ENCODE results near the gene INHBE. TPM values are rescaled to one million over a fixed set of nuclear protein-coding genes. Genes with fewer than 3 reads are reported as not detected.

Gene INHBE
- total RNA-seq, 1 experiment from 2014 or later: 5.0 TPM

DNA sequence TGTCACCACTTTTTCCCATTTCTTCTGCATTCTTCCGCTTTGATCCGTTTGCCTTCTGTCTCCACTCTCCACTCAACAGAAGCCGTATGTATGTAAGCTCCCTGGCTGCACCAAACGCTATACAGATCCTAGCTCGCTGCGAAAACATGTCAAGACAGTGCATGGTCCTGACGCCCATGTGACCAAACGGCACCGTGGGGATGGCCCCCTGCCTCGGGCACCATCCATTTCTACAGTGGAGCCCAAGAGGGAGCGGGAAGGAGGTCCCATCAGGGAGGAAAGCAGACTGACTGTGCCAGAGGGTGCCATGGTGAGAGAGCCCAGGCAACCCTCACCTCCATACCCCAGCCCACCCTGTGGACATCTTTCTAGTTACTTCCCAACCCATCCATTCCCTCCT, 12.8 kb downstream of the INHBE start (continued):
- TF ChIP-seq, protein P1, sequence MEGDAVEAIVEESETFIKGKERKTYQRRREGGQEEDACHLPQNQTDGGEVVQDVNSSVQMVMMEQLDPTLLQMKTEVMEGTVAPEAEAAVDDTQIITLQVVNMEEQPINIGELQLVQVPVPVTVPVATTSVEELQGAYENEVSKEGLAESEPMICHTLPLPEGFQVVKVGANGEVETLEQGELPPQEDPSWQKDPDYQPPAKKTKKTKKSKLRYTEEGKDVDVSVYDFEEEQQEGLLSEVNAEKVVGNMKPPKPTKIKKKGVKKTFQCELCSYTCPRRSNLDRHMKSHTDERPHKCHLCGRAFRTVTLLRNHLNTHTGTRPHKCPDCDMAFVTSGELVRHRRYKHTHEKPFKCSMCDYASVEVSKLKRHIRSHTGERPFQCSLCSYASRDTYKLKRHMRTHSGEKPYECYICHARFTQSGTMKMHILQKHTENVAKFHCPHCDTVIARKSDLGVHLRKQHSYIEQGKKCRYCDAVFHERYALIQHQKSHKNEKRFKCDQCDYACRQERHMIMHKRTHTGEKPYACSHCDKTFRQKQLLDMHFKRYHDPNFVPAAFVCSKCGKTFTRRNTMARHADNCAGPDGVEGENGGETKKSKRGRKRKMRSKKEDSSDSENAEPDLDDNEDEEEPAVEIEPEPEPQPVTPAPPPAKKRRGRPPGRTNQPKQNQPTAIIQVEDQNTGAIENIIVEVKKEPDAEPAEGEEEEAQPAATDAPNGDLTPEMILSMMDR (IDR thresholded peaks at IDR 0.05): no peak
- TF ChIP-seq SOX15 (CRISPR knock-in tag; IDR thresholded peaks at IDR 0.05): no peak
- TF ChIP-seq RORB (CRISPR knock-in tag; IDR thresholded peaks at IDR 0.05): no peak
- no peak for TF ChIP-seq GABPB1 (CRISPR knock-in tag; IDR thresholded peaks at IDR 0.05)
- TF ChIP-seq SMAD4 (CRISPR knock-in tag; IDR thresholded peaks at IDR 0.05): no peak
- TF ChIP-seq, protein P2, sequence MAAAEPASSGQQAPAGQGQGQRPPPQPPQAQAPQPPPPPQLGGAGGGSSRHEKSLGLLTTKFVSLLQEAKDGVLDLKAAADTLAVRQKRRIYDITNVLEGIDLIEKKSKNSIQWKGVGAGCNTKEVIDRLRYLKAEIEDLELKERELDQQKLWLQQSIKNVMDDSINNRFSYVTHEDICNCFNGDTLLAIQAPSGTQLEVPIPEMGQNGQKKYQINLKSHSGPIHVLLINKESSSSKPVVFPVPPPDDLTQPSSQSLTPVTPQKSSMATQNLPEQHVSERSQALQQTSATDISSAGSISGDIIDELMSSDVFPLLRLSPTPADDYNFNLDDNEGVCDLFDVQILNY (CRISPR knock-in tag; IDR thresholded peaks at IDR 0.05): no peak

DNA sequence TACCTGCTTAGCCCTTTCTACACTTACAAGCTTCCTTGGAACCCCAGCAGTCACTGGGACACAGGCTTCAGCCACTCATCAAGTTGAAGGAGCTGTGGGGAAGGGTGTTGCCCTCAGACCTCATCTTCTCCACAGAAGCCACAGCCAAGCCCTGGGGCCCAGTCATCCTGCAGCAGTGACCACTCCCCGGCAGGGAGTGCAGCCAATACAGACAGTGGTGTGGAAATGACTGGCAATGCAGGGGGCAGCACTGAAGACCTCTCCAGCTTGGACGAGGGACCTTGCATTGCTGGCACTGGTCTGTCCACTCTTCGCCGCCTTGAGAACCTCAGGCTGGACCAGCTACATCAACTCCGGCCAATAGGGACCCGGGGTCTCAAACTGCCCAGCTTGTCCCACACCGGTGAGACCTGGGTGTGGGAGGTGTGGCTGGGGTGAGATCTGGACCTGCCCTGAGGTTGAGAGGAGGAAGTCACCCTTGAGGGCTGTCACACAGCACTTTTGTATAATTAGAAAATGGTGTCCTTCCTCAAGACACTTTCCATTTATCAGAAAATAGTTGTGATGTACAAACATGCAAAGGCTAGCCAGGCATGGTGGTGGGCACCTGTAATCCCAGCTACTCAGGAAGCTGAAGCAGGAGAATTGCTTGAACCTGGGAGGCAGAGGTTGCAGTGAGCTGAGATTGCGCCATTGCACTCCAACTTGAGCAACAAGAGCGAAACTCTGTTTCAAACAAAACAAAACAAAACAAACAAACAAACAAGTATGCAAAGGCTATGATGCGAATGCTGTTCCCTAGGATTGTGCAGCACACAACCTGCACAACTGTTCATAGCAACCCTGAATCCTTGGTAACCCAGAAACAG, 14.4 kb downstream of the INHBE start:
- DNase-seq (ENCODE audit: low spot score) (no peak), ATAC-seq (no peak)
- POLR2A ChIA-PET: no interaction called here
- H3K9me3 Mint-ChIP-seq: no peaks in the 10 kb centered on the region
- TF ChIP-seq, protein P3, sequence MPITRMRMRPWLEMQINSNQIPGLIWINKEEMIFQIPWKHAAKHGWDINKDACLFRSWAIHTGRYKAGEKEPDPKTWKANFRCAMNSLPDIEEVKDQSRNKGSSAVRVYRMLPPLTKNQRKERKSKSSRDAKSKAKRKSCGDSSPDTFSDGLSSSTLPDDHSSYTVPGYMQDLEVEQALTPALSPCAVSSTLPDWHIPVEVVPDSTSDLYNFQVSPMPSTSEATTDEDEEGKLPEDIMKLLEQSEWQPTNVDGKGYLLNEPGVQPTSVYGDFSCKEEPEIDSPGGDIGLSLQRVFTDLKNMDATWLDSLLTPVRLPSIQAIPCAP (CRISPR knock-in tag; IDR thresholded peaks at IDR 0.05): no peak
- TF ChIP-seq KAT7 (CRISPR knock-in tag; IDR thresholded peaks at IDR 0.05; ENCODE audit: borderline replicate concordance) (no peak), NFE2L1 (CRISPR knock-in tag; IDR thresholded peaks at IDR 0.05) (no peak)
- TF ChIP-seq, protein P4, sequence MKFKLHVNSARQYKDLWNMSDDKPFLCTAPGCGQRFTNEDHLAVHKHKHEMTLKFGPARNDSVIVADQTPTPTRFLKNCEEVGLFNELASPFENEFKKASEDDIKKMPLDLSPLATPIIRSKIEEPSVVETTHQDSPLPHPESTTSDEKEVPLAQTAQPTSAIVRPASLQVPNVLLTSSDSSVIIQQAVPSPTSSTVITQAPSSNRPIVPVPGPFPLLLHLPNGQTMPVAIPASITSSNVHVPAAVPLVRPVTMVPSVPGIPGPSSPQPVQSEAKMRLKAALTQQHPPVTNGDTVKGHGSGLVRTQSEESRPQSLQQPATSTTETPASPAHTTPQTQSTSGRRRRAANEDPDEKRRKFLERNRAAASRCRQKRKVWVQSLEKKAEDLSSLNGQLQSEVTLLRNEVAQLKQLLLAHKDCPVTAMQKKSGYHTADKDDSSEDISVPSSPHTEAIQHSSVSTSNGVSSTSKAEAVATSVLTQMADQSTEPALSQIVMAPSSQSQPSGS (CRISPR knock-in tag; IDR thresholded peaks at IDR 0.05; ENCODE audit: borderline replicate concordance, low read depth): no peak
- 0 out of 2 replicates have a peak, but pooled peaks cover 3% of the 10 kb centered on the region for H3K36me3 Mint-ChIP-seq
- H3K27me3 Mint-ChIP-seq (ENCODE audit: low read depth): peaks cover 39% of the 10 kb centered on the region
- no peak overlapping the region for H3K27ac Mint-ChIP-seq
- H3K4me3 Mint-ChIP-seq: no peak overlapping the region
- H3K4me1 Mint-ChIP-seq: peaks cover 2% of the 10 kb centered on the region; the same call in 1 of the 2 replicates
- CTCF ChIA-PET: interaction anchor here (1.2 kb wide), 1 partner anchor 11 kb away, joined by 5 read pairs; no protein-coding TSS in a partner anchor

DNA sequence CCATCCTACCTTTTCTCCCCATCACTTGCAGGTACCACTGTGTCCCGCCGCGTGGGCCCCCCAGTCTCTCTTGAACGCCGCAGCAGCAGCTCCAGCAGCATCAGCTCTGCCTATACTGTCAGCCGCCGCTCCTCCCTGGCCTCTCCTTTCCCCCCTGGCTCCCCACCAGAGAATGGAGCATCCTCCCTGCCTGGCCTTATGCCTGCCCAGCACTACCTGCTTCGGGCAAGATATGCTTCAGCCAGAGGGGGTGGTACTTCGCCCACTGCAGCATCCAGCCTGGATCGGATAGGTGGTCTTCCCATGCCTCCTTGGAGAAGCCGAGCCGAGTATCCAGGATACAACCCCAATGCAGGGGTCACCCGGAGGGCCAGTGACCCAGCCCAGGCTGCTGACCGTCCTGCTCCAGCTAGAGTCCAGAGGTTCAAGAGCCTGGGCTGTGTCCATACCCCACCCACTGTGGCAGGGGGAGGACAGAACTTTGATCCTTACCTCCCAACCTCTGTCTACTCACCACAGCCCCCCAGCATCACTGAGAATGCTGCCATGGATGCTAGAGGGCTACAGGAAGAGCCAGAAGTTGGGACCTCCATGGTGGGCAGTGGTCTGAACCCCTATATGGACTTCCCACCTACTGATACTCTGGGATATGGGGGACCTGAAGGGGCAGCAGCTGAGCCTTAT, 15.3 kb downstream of the INHBE start:
- H3K27ac Mint-ChIP-seq: no peak overlapping the region
- 0 out of 2 replicates have a peak, but pooled peaks cover 3% of the 10 kb centered on the region for H3K36me3 Mint-ChIP-seq
- ChIA-PET POLR2A (interaction anchor here (1.4 kb wide), 1 partner anchor 12 kb away, joined by 5 read pairs; no protein-coding TSS in a partner anchor), CTCF (interaction anchor here (1.9 kb wide), 1 partner anchor 12 kb away, joined by 4 read pairs; no protein-coding TSS in a partner anchor)
- peaks cover 45% of the 10 kb centered on the region for H3K27me3 Mint-ChIP-seq (ENCODE audit: low read depth)
- DNase-seq (ENCODE audit: low spot score): no peak
- H3K4me3 Mint-ChIP-seq: no peak overlapping the region
- ATAC-seq: no peak
- H3K4me1 Mint-ChIP-seq: peaks cover 7% of the 10 kb centered on the region
- no peaks in the 10 kb centered on the region for H3K9me3 Mint-ChIP-seq
- TF ChIP-seq MYBL2 (CRISPR knock-in tag; IDR thresholded peaks at IDR 0.05): no peak
- TF ChIP-seq, protein P5, sequence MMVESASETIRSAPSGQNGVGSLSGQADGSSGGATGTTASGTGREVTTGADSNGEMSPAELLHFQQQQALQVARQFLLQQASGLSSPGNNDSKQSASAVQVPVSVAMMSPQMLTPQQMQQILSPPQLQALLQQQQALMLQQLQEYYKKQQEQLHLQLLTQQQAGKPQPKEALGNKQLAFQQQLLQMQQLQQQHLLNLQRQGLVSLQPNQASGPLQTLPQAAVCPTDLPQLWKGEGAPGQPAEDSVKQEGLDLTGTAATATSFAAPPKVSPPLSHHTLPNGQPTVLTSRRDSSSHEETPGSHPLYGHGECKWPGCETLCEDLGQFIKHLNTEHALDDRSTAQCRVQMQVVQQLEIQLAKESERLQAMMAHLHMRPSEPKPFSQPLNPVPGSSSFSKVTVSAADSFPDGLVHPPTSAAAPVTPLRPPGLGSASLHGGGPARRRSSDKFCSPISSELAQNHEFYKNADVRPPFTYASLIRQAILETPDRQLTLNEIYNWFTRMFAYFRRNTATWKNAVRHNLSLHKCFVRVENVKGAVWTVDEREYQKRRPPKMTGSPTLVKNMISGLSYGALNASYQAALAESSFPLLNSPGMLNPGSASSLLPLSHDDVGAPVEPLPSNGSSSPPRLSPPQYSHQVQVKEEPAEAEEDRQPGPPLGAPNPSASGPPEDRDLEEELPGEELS (CRISPR knock-in tag; IDR thresholded peaks at IDR 0.05): no peak
- TF ChIP-seq, protein P6, sequence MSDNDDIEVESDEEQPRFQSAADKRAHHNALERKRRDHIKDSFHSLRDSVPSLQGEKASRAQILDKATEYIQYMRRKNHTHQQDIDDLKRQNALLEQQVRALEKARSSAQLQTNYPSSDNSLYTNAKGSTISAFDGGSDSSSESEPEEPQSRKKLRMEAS (CRISPR knock-in tag; IDR thresholded peaks at IDR 0.05): no peak
- TF ChIP-seq GABPB1 (CRISPR knock-in tag; IDR thresholded peaks at IDR 0.05): no peak
- TF ChIP-seq, protein P7, sequence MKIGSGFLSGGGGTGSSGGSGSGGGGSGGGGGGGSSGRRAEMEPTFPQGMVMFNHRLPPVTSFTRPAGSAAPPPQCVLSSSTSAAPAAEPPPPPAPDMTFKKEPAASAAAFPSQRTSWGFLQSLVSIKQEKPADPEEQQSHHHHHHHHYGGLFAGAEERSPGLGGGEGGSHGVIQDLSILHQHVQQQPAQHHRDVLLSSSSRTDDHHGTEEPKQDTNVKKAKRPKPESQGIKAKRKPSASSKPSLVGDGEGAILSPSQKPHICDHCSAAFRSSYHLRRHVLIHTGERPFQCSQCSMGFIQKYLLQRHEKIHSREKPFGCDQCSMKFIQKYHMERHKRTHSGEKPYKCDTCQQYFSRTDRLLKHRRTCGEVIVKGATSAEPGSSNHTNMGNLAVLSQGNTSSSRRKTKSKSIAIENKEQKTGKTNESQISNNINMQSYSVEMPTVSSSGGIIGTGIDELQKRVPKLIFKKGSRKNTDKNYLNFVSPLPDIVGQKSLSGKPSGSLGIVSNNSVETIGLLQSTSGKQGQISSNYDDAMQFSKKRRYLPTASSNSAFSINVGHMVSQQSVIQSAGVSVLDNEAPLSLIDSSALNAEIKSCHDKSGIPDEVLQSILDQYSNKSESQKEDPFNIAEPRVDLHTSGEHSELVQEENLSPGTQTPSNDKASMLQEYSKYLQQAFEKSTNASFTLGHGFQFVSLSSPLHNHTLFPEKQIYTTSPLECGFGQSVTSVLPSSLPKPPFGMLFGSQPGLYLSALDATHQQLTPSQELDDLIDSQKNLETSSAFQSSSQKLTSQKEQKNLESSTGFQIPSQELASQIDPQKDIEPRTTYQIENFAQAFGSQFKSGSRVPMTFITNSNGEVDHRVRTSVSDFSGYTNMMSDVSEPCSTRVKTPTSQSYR (CRISPR knock-in tag; IDR thresholded peaks at IDR 0.05): no peak
- no peak for TF ChIP-seq ZNF263 (CRISPR knock-in tag; IDR thresholded peaks at IDR 0.05; ENCODE audit: low read depth)
